Mammary epithelial cell (primary cell): Measurements from ENCODE around the gene TTLL9.

Experiments used
- EZH2 ChIP-seq: IDR thresholded peaks from 2 replicates; pipeline ENCODE4 v1.6.1; 2012; ENCODE audit warnings: low read length, inconsistent platforms, borderline replicate concordance
- TF ChIP-seq, protein P1 (sequence below), 2 donors: IDR thresholded peaks in 1 of 2; conservative IDR thresholded peaks in 1 of 2; 2 replicates each; pipeline ENCODE4 v1.5.1; 2011 to 2012; ENCODE audit warnings: inconsistent platforms in 2 of 2, low read length in 2 of 2, mild to moderate bottlenecking in 2 of 2, control low read depth in 1 of 2, low read depth in 1 of 2; ENCODE audit not compliant: insufficient read depth in 1 of 2; ENCODE audit errors: extremely low read depth in 1 of 2

DNA sequence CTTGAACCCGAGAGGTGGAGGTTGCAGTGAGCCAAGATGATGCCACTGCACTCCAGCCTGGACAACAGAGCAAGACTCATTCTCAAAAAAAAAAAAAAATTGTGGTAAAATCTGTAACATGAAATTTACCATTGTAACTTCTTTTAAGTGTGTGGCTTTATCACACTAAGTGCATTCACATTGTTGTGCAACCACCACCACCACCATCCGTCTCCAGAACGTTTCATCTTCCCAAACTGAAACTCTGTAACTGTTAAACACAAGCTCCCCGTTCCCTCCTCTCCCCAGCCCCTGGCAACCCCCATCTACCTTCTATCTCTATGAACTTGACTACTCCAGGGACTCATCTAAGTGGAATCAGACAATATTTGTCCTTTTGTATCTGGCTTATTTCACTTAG lies 51.7 kb downstream of the TTLL9 start:
- TF ChIP-seq, protein P1, sequence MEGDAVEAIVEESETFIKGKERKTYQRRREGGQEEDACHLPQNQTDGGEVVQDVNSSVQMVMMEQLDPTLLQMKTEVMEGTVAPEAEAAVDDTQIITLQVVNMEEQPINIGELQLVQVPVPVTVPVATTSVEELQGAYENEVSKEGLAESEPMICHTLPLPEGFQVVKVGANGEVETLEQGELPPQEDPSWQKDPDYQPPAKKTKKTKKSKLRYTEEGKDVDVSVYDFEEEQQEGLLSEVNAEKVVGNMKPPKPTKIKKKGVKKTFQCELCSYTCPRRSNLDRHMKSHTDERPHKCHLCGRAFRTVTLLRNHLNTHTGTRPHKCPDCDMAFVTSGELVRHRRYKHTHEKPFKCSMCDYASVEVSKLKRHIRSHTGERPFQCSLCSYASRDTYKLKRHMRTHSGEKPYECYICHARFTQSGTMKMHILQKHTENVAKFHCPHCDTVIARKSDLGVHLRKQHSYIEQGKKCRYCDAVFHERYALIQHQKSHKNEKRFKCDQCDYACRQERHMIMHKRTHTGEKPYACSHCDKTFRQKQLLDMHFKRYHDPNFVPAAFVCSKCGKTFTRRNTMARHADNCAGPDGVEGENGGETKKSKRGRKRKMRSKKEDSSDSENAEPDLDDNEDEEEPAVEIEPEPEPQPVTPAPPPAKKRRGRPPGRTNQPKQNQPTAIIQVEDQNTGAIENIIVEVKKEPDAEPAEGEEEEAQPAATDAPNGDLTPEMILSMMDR (conservative IDR thresholded peaks at IDR 0.05 in 1 of 2, IDR thresholded peaks at IDR 0.05 in 1 of 2; ENCODE audit: extremely low read depth in 1 of 2, insufficient read depth in 1 of 2, low read depth in 1 of 2, low read length in 2 of 2): no peak
- no peak for TF ChIP-seq EZH2
